HCT116 (cell line): ENCODE data around the gene LDLRAD4. TPM values are rescaled to one million over a fixed set of nuclear protein-coding genes. Genes with fewer than 3 reads are reported as not detected.

Experiments
- ATAC-seq: fragments of 200-7000 bp; cut with Tn5 transposase; 2 replicates; pipeline ENCODE4 v1.9.1; 2020; ENCODE audit warnings: mild to moderate bottlenecking, moderate library complexity
- BruUV-seq: library from RNA; stranded (reverse); fragments of 400-500 nt; replicated peaks from 2 replicates; lab custom pipeline; 2021; lab: Mats Ljungman, UMichigan
- CTCF ChIA-PET: fragments of 300-600 bp; sonication (Branson Sonifier 250); formaldehyde crosslinking; loops from one replicate; lab custom pipeline; 2021; ENCODE audit warnings: antibody characterized with exemption; lab: Charles Lee
- POLR2A ChIA-PET: fragments of 300-600, 350-600 bp; sonication (Branson Sonifier 250); formaldehyde crosslinking; loops from one replicate; lab custom pipeline; 2021; ENCODE audit warnings: antibody characterized with exemption; lab: Charles Lee
- RAD21 ChIA-PET, 2 experiments: fragments of 300-600 bp; sonication (Branson Sonifier 250); formaldehyde crosslinking; loops; one replicate each; lab custom pipeline; 2023; ENCODE audit warnings: low total read pairs in 2 of 2; ENCODE audit not compliant: uncharacterized antibody in 2 of 2, unreplicated experiment in 2 of 2, low non-redundant PET in 1 of 2; lab: Charles Lee
- DNase-seq: peaks from one replicate; pipeline ENCODE4 v3.0.0-alpha.2; 2010; ENCODE audit warnings: low read depth, low spot score
- H2AFZ ChIP-seq: fragments of 200-600 bp; shearing (Covaris generic), sonication (generic); 2 replicates; pipeline ENCODE4 v1.6.1; 2017; ENCODE audit warnings: low read depth, mixed run types, mixed read lengths, antibody characterized with exemption, low read length; ENCODE audit not compliant: poor library complexity, severe bottlenecking
- H3K27ac ChIP-seq: 2 replicates; pipeline ENCODE4 v1.5.1; 2012; ENCODE audit warnings: low read depth, low read length
- H3K27me3 ChIP-seq: fragments of 200-600 bp; sonication (generic); 2 replicates; pipeline ENCODE4 v1.6.1; 2016; ENCODE audit warnings: mixed run types, low read length, mixed read lengths; ENCODE audit not compliant: insufficient read depth
- H3K36me3 ChIP-seq, 2 experiments: fragments of 200-500 bp in 1 of 2; fragments of 200-600 bp in 1 of 2; sonication (Bioruptor generic) in 1 of 2; sonication (generic) in 1 of 2; 2 replicates each; pipeline versions ENCODE4 v1.5.1 to v1.6.1; 2014 to 2016; ENCODE audit warnings: low read length in 2 of 2, inconsistent platforms in 1 of 2, mixed read lengths in 1 of 2, mixed run types in 1 of 2; ENCODE audit not compliant: insufficient read depth in 2 of 2, control insufficient read depth in 1 of 2
- H3K4me1 ChIP-seq, 2 experiments: fragments of 200-600 bp in 1 of 2; sonication (generic) in 1 of 2; 2 replicates each; pipeline versions ENCODE4 v1.5.1 to v1.6.1; 2012 to 2017; ENCODE audit warnings: low read length in 2 of 2, inconsistent platforms in 1 of 2, mild to moderate bottlenecking in 1 of 2, mixed read lengths in 1 of 2, mixed run types in 1 of 2, moderate library complexity in 1 of 2; ENCODE audit not compliant: insufficient read depth in 2 of 2, control insufficient read depth in 1 of 2
- H3K4me2 ChIP-seq: fragments of 200-600 bp; sonication (generic); 2 replicates; pipeline ENCODE4 v1.6.1; 2017; ENCODE audit warnings: mixed run types, low read length, mixed read lengths
- H3K4me3 ChIP-seq, 2 experiments: fragments of 200-600 bp in 1 of 2; sonication (generic) in 1 of 2; replicated peaks in 1 of 2; 2 replicates each; pipeline ENCODE4 v1.5.1; 2011 to 2016; ENCODE audit warnings: low read length in 2 of 2, control low read depth in 1 of 2, low read depth in 1 of 2, mild to moderate bottlenecking in 1 of 2, mixed read lengths in 1 of 2, mixed run types in 1 of 2
- H3K79me2 ChIP-seq: fragments of 200-600 bp; sonication (generic); 2 replicates; pipeline ENCODE4 v1.6.1; 2017; ENCODE audit warnings: mild to moderate bottlenecking, mixed run types, low read length, moderate library complexity, mixed read lengths; ENCODE audit not compliant: insufficient read depth
- H3K9ac ChIP-seq: fragments of 200-600 bp; sonication (generic); 2 replicates; pipeline ENCODE4 v1.6.1; 2016; ENCODE audit warnings: low read length, mixed read lengths
- H3K9me2 ChIP-seq: fragments of 200-600 bp; sonication (generic), shearing (Covaris generic); 2 replicates; pipeline ENCODE4 v1.6.1; 2017; ENCODE audit warnings: mixed run types, mild to moderate bottlenecking, moderate library complexity; ENCODE audit not compliant: insufficient read depth
- H3K9me3 ChIP-seq, 2 experiments: fragments of 200-500 bp in 1 of 2; fragments of 200-600 bp in 1 of 2; sonication (Bioruptor generic) in 1 of 2; sonication (generic) in 1 of 2; 2 replicates each; pipeline ENCODE4 v1.6.1; 2014 to 2017; ENCODE audit warnings: low read length in 2 of 2, mixed read lengths in 2 of 2, inconsistent platforms in 1 of 2, low read depth in 1 of 2, mild to moderate bottlenecking in 1 of 2, mixed run types in 1 of 2, moderate library complexity in 1 of 2; ENCODE audit not compliant: control insufficient read depth in 1 of 2, insufficient read depth in 1 of 2
- H4K20me1 ChIP-seq: fragments of 200-600 bp; sonication (generic), shearing (Covaris generic); 2 replicates; pipeline ENCODE4 v1.6.1; 2017; ENCODE audit warnings: mixed run types, mild to moderate bottlenecking, moderate library complexity; ENCODE audit not compliant: insufficient read depth
- CTCF ChIP-seq, 3 experiments: fragments of 200-600 bp in 1 of 3; sonication (generic) in 1 of 3; IDR thresholded peaks in 2 of 3; conservative IDR thresholded peaks in 1 of 3; 2 replicates each; pipeline ENCODE4 v1.5.1; 2012 to 2017; ENCODE audit warnings: low read depth in 2 of 3, low read length in 2 of 3, antibody characterized with exemption in 1 of 3, borderline replicate concordance in 1 of 3, control low read depth in 1 of 3, mild to moderate bottlenecking in 1 of 3, mixed read lengths in 1 of 3, mixed run types in 1 of 3, moderate library complexity in 1 of 3; ENCODE audit not compliant: insufficient read depth in 1 of 3
- EGR1 ChIP-seq: IDR thresholded peaks from 2 replicates; pipeline ENCODE4 v1.6.1; 2012; ENCODE audit warnings: low read depth
- ELF1 ChIP-seq: IDR thresholded peaks from 2 replicates; pipeline ENCODE4 v1.6.1; 2012; ENCODE audit warnings: low read depth, borderline replicate concordance
- FOSL1 ChIP-seq: IDR thresholded peaks from 2 replicates; pipeline ENCODE4 v1.6.1; 2012; ENCODE audit warnings: low read depth
- POLR2AphosphoS5 ChIP-seq: IDR thresholded peaks from 2 replicates; pipeline ENCODE4 v1.6.1; 2011; ENCODE audit warnings: mild to moderate bottlenecking, low read depth, low read length, moderate library complexity
- TCF7L2 ChIP-seq: IDR thresholded peaks from 2 replicates; pipeline ENCODE4 v1.7.0; 2011; ENCODE audit warnings: borderline replicate concordance, inconsistent platforms; ENCODE audit not compliant: insufficient read depth, insufficient read length; ENCODE audit errors: extremely low read depth
- YY1 ChIP-seq: IDR thresholded peaks from 2 replicates; pipeline ENCODE4 v1.6.1; 2011; ENCODE audit warnings: low read length, low read depth, moderate library complexity, mild to moderate bottlenecking; ENCODE audit not compliant: insufficient replicate concordance; ENCODE audit errors: extremely low read depth
- ZNF274 ChIP-seq: fragments of 200-500 bp; sonication (Bioruptor generic); IDR thresholded peaks from 2 replicates; pipeline ENCODE4 v1.6.1; 2014; ENCODE audit warnings: mild to moderate bottlenecking, low read depth, low read length, inconsistent platforms
- intact Hi-C: fragments of 100-400 bp; cut with micrococcal nuclease; formaldehyde crosslinking; loops from 2 replicates; pipeline ENCODE4 v1.10.0; 2022
- total RNA-seq: library from RNA; stranded (reverse); gene quantifications from one replicate; pipeline ENCODE4 v1.2.1, GENCODE V29; 2021; ENCODE audit not compliant: unreplicated experiment
- TF ChIP-seq, protein P1 (sequence below): IDR thresholded peaks from 2 replicates; pipeline ENCODE4 v1.6.1; 2011; ENCODE audit warnings: mild to moderate bottlenecking, low read length, moderate library complexity; ENCODE audit not compliant: insufficient replicate concordance; ENCODE audit errors: extremely low read depth
- TF ChIP-seq, protein P2 (sequence below): IDR thresholded peaks from 2 replicates; pipeline ENCODE4 v1.6.1; 2012

Gene LDLRAD4
- total RNA-seq, 1 experiment from 2014 or later, result 1.2 TPM

DNA sequence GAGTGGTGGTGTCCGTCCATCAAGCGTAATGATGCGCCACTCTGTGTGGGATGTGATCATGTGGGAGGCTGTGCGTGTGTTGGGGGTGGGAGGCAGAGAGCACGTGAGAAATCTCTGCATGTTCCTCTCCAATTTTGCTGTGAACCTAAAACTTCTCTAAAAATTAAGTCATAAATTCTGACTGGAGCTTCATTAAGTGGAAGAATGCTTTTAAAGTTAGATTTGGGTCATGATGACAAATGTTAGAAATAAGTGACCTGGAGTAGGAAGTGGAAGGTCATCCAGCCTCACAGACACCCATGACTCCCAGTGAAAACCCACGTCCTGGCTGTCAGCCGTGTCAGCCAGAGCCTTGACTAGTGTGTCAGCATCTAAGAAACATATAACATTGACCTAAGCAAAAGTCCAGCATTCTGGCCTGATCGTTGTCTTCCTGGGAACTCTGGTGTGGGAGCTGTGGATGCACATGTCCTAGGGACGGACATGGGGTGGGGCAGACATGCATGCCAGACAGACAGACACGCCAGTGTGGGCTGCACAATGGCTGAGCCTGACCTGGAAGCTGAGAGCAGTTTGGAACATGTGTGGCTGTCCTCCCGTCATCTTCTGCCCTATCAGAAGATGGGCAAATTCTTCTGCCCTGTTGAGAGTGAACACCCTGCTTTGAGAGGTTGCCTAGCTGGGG, 262.2 kb downstream of the LDLRAD4 start:
- Histone ChIP-seq H3K9me2 (no peaks in the 10 kb centered on the region), H3K9ac (no peak overlapping the region), H3K4me2 (no peak overlapping the region), H3K27me3 (no peaks in the 10 kb centered on the region; the same call in 1 of the 2 replicates), H3K9me3 (no peaks in the 10 kb centered on the region), H3K4me1 (no peaks in the 10 kb centered on the region), H4K20me1 (no peaks in the 10 kb centered on the region), H3K36me3 (no peaks in the 10 kb centered on the region), H3K79me2 (no peaks in the 10 kb centered on the region), H3K4me3 (no peak overlapping the region)
- intact Hi-C loops, result no loop called here
- ATAC-seq (no peak), DNase-seq (no peak)
- RAD21 ChIA-PET, result no interaction called here
- CTCF ChIA-PET, result no interaction called here
- POLR2A ChIA-PET, result no interaction called here
- no peak for TF ChIP-seq CTCF (IDR thresholded peaks at IDR 0.05 in 2 of 3, conservative IDR thresholded peaks at IDR 0.05 in 1 of 3; ENCODE audit: borderline replicate concordance in 1 of 3, insufficient read depth in 1 of 3, low read depth in 2 of 3, low read length in 2 of 3)
- no peak for TF ChIP-seq ELF1
- TF ChIP-seq EGR1, result no peak
- no peak for TF ChIP-seq YY1
- TF ChIP-seq TCF7L2, result no peak
- TF ChIP-seq FOSL1, result no peak
- TF ChIP-seq, all 23 proteins: peak for 0
- H3K27ac ChIP-seq, result no peak overlapping the region
- H2AFZ ChIP-seq, result no peak overlapping the region
- no TSS peak for BruUV-seq

DNA sequence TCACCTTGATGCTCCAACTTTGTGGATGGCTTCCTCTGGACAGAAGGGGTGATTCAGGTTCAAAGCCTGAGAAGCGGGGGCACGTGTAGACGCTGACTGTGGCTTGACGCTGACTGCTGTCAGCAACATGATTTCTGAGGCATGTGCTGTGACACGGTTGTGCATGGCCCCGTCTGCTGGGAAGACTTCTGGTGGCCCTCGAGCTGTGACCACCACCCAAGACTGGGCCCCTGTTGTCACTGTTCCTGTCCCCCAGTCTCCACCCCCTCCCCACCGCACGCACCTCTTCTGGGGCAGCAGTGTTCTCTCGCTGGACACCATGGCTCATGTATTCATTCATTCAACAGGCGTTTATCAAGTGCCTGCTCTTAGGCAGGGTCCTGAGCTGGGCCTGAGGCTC, 262.8 kb downstream of the LDLRAD4 start:
- H3K79me2 ChIP-seq, result no peaks in the 10 kb centered on the region
- H4K20me1 ChIP-seq, result no peaks in the 10 kb centered on the region
- H3K4me1 ChIP-seq, result no peaks in the 10 kb centered on the region
- H3K4me2 ChIP-seq, result no peak overlapping the region
- no peaks in the 10 kb centered on the region for H3K36me3 ChIP-seq
- CTCF ChIA-PET, result no interaction called here
- POLR2A ChIA-PET, result no interaction called here
- TF ChIP-seq ZNF274, result no peak
- TF ChIP-seq, protein P1, sequence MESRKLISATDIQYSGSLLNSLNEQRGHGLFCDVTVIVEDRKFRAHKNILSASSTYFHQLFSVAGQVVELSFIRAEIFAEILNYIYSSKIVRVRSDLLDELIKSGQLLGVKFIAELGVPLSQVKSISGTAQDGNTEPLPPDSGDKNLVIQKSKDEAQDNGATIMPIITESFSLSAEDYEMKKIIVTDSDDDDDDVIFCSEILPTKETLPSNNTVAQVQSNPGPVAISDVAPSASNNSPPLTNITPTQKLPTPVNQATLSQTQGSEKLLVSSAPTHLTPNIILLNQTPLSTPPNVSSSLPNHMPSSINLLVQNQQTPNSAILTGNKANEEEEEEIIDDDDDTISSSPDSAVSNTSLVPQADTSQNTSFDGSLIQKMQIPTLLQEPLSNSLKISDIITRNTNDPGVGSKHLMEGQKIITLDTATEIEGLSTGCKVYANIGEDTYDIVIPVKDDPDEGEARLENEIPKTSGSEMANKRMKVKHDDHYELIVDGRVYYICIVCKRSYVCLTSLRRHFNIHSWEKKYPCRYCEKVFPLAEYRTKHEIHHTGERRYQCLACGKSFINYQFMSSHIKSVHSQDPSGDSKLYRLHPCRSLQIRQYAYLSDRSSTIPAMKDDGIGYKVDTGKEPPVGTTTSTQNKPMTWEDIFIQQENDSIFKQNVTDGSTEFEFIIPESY, result no peak
- TF ChIP-seq, protein P2, sequence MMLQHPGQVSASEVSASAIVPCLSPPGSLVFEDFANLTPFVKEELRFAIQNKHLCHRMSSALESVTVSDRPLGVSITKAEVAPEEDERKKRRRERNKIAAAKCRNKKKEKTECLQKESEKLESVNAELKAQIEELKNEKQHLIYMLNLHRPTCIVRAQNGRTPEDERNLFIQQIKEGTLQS, result no peak
- TF ChIP-seq FOSL1, result no peak
- no peak for TF ChIP-seq POLR2AphosphoS5
- RAD21 ChIA-PET, result no interaction called here
- no peak for ATAC-seq
- H3K9me3 ChIP-seq, result no peaks in the 10 kb centered on the region
- H3K27me3 ChIP-seq, result no peaks in the 10 kb centered on the region; the same call in 1 of the 2 replicates
- no peak for DNase-seq
- H3K9me2 ChIP-seq, result no peaks in the 10 kb centered on the region
- intact Hi-C loops, result no loop called here
- no peak overlapping the region for H3K9ac ChIP-seq
- no peak overlapping the region for H3K27ac ChIP-seq
- H2AFZ ChIP-seq, result no peak overlapping the region
- H3K4me3 ChIP-seq, result no peak overlapping the region
- no TSS peak for BruUV-seq
